ENCODE data around the gene ALOX5. TPM values are rescaled to one million over a fixed set of nuclear protein-coding genes. Genes with fewer than 3 reads are reported as not detected.

Gene ALOX5
- total and polyA plus RNA-seq, 4 donors, result 3.2 to 62.5 (median 16.0) TPM

GRCh38 chr10:45440511-45441062 is 66.6 kb downstream of the ALOX5 start:
- ATAC-seq (ENCODE audit: low FRiP score) (no peak), DNase-seq (no peak)
- H3K27ac ChIP-seq (ENCODE audit: low read depth in 1 of 2, low read length in 2 of 2), result no peak overlapping the region
- H3K9me3 ChIP-seq (ENCODE audit: control insufficient read depth, low read length), result no peaks in the 10 kb centered on the region
- H3K4me3 ChIP-seq (ENCODE audit: low read length in 2 of 2), result no peak overlapping the region
- intact Hi-C loops (cut with DNase I), result no loop called here
- H3K36me3 ChIP-seq (ENCODE audit: control insufficient read depth in 1 of 2, insufficient read depth in 2 of 2, low read length in 1 of 2), result no peaks in the 10 kb centered on the region
- WGBS, 2 donors, result 78 to 79% methylated on average over 13 of the region's 13 CpGs
- no peaks in the 10 kb centered on the region for H3K27me3 ChIP-seq (ENCODE audit: control insufficient read depth in 1 of 2, insufficient read depth in 2 of 2, low read length in 1 of 2)
- H3K4me1 ChIP-seq (ENCODE audit: control insufficient read depth in 1 of 2, insufficient read depth in 2 of 2, low read length in 2 of 2), result no peaks in the 10 kb centered on the region

- intact Hi-C loops (cut with DNase I), result no loop called here
- Histone ChIP-seq H3K36me3 (ENCODE audit: control insufficient read depth in 1 of 2, insufficient read depth in 2 of 2, low read length in 1 of 2) (no peaks in the 10 kb centered on the region), H3K9me3 (ENCODE audit: control insufficient read depth, low read length) (no peaks in the 10 kb centered on the region), H3K27ac (ENCODE audit: low read depth in 1 of 2, low read length in 2 of 2) (no peak overlapping the region), H3K27me3 (ENCODE audit: control insufficient read depth in 1 of 2, insufficient read depth in 2 of 2, low read length in 1 of 2) (no peaks in the 10 kb centered on the region), H3K4me3 (ENCODE audit: low read length in 2 of 2) (no peak overlapping the region), H3K4me1 (ENCODE audit: control insufficient read depth in 1 of 2, insufficient read depth in 2 of 2, low read length in 2 of 2) (no peaks in the 10 kb centered on the region)
- ATAC-seq (ENCODE audit: low FRiP score), result no peak
- WGBS, 2 donors, result 85 to 88% methylated on average over 13 of the region's 13 CpGs
- DNase-seq, result no peak
Measured at GRCh38 chr10:45441239-45442190, 67.5 kb downstream of the ALOX5 start.

GRCh38 chr10:45442251-45442650 is 68.2 kb downstream of the ALOX5 start:
- 84 to 88% methylated on average over 6 of the region's 6 CpGs for WGBS, 2 donors
- intact Hi-C loops (cut with DNase I), result no loop called here

GRCh38 chr10:45442662-45443061 is 68.6 kb downstream of the ALOX5 start:
- WGBS, 2 donors, result 64 to 76% methylated on average over 12 of the region's 12 CpGs
- DNase-seq, result no peak
- intact Hi-C loops (cut with DNase I), result no loop called here
- no peaks in the 10 kb centered on the region for H3K9me3 ChIP-seq (ENCODE audit: control insufficient read depth, low read length)
- ATAC-seq (ENCODE audit: low FRiP score), result no peak
- H3K27me3 ChIP-seq (ENCODE audit: control insufficient read depth in 1 of 2, insufficient read depth in 2 of 2, low read length in 1 of 2), result no peaks in the 10 kb centered on the region
- H3K4me1 ChIP-seq (ENCODE audit: control insufficient read depth in 1 of 2, insufficient read depth in 2 of 2, low read length in 2 of 2), result no peaks in the 10 kb centered on the region
- no peak overlapping the region for H3K4me3 ChIP-seq (ENCODE audit: low read length in 2 of 2)
- no peaks in the 10 kb centered on the region for H3K36me3 ChIP-seq (ENCODE audit: control insufficient read depth in 1 of 2, insufficient read depth in 2 of 2, low read length in 1 of 2)
- no peak overlapping the region for H3K27ac ChIP-seq (ENCODE audit: low read depth in 1 of 2, low read length in 2 of 2)

More at GRCh38 chr10:45442251-45442650, 68.2 kb downstream of the ALOX5 start:
- Histone ChIP-seq H3K27ac (ENCODE audit: low read depth in 1 of 2, low read length in 2 of 2) (no peak overlapping the region), H3K4me1 (ENCODE audit: control insufficient read depth in 1 of 2, insufficient read depth in 2 of 2, low read length in 2 of 2) (no peaks in the 10 kb centered on the region), H3K27me3 (ENCODE audit: control insufficient read depth in 1 of 2, insufficient read depth in 2 of 2, low read length in 1 of 2) (no peaks in the 10 kb centered on the region), H3K4me3 (ENCODE audit: low read length in 2 of 2) (no peak overlapping the region), H3K36me3 (ENCODE audit: control insufficient read depth in 1 of 2, insufficient read depth in 2 of 2, low read length in 1 of 2) (no peaks in the 10 kb centered on the region), H3K9me3 (ENCODE audit: control insufficient read depth, low read length) (no peaks in the 10 kb centered on the region)
- ATAC-seq (ENCODE audit: low FRiP score) (no peak), DNase-seq (no peak)

GRCh38 chr10:45443101-45444009 is 69.3 kb downstream of the ALOX5 start:
- no peak overlapping the region for H3K27ac ChIP-seq (ENCODE audit: low read depth in 1 of 2, low read length in 2 of 2)
- intact Hi-C loops (cut with DNase I), result no loop called here
- 95 to 96% methylated on average over 69 to 76 of the region's 76 CpGs for WGBS, 2 donors
- H3K27me3 ChIP-seq (ENCODE audit: control insufficient read depth in 1 of 2, insufficient read depth in 2 of 2, low read length in 1 of 2), result no peaks in the 10 kb centered on the region
- DNase-seq, result no peak
- H3K9me3 ChIP-seq (ENCODE audit: control insufficient read depth, low read length), result no peaks in the 10 kb centered on the region
- no peak for ATAC-seq (ENCODE audit: low FRiP score)
- H3K36me3 ChIP-seq (ENCODE audit: control insufficient read depth in 1 of 2, insufficient read depth in 2 of 2, low read length in 1 of 2), result no peaks in the 10 kb centered on the region
- H3K4me3 ChIP-seq (ENCODE audit: low read length in 2 of 2), result no peak overlapping the region
- no peaks in the 10 kb centered on the region for H3K4me1 ChIP-seq (ENCODE audit: control insufficient read depth in 1 of 2, insufficient read depth in 2 of 2, low read length in 2 of 2)

- no peak overlapping the region for H3K4me3 ChIP-seq (ENCODE audit: low read length in 2 of 2)
- ATAC-seq (ENCODE audit: low FRiP score) (no peak), DNase-seq (no peak)
- H3K36me3 ChIP-seq (ENCODE audit: control insufficient read depth in 1 of 2, insufficient read depth in 2 of 2, low read length in 1 of 2), result no peaks in the 10 kb centered on the region
- no peaks in the 10 kb centered on the region for H3K27me3 ChIP-seq (ENCODE audit: control insufficient read depth in 1 of 2, insufficient read depth in 2 of 2, low read length in 1 of 2)
- H3K27ac ChIP-seq (ENCODE audit: low read depth in 1 of 2, low read length in 2 of 2), result no peak overlapping the region
- H3K4me1 ChIP-seq (ENCODE audit: control insufficient read depth in 1 of 2, insufficient read depth in 2 of 2, low read length in 2 of 2), result no peaks in the 10 kb centered on the region
- H3K9me3 ChIP-seq (ENCODE audit: control insufficient read depth, low read length), result no peaks in the 10 kb centered on the region
- intact Hi-C loops (cut with DNase I), result no loop called here
- 93 to 96% methylated on average over 24 of the region's 24 CpGs for WGBS, 2 donors
Measured at GRCh38 chr10:45444022-45444421, 70.0 kb downstream of the ALOX5 start.

- Histone ChIP-seq H3K4me3 (ENCODE audit: low read length in 2 of 2) (no peak overlapping the region), H3K9me3 (ENCODE audit: control insufficient read depth, low read length) (no peaks in the 10 kb centered on the region), H3K27ac (ENCODE audit: low read depth in 1 of 2, low read length in 2 of 2) (no peak overlapping the region), H3K27me3 (ENCODE audit: control insufficient read depth in 1 of 2, insufficient read depth in 2 of 2, low read length in 1 of 2) (no peaks in the 10 kb centered on the region), H3K36me3 (ENCODE audit: control insufficient read depth in 1 of 2, insufficient read depth in 2 of 2, low read length in 1 of 2) (no peaks in the 10 kb centered on the region), H3K4me1 (ENCODE audit: control insufficient read depth in 1 of 2, insufficient read depth in 2 of 2, low read length in 2 of 2) (no peaks in the 10 kb centered on the region)
- intact Hi-C loops (cut with DNase I), result no loop called here
- ATAC-seq (ENCODE audit: low FRiP score) (no peak), DNase-seq (no peak)
- WGBS, 2 donors, result 73% methylated on average over 19 of the region's 19 CpGs
Measured at GRCh38 chr10:45444976-45445898, 71.2 kb downstream of the ALOX5 start.

- DNase-seq (no peak), ATAC-seq (ENCODE audit: low FRiP score) (no peak)
- intact Hi-C loops (cut with DNase I), result no loop called here
- Histone ChIP-seq H3K27me3 (ENCODE audit: control insufficient read depth in 1 of 2, insufficient read depth in 2 of 2, low read length in 1 of 2) (no peaks in the 10 kb centered on the region), H3K36me3 (ENCODE audit: control insufficient read depth in 1 of 2, insufficient read depth in 2 of 2, low read length in 1 of 2) (no peaks in the 10 kb centered on the region), H3K27ac (ENCODE audit: low read depth in 1 of 2, low read length in 2 of 2) (no peak overlapping the region), H3K4me3 (ENCODE audit: low read length in 2 of 2) (no peak overlapping the region), H3K4me1 (ENCODE audit: control insufficient read depth in 1 of 2, insufficient read depth in 2 of 2, low read length in 2 of 2) (no peaks in the 10 kb centered on the region), H3K9me3 (ENCODE audit: control insufficient read depth, low read length) (no peaks in the 10 kb centered on the region)
- WGBS, 2 donors, result 95 to 97% methylated on average over 7 of the region's 7 CpGs
Measured at GRCh38 chr10:45446858-45447257, 72.8 kb downstream of the ALOX5 start.
